ENCODE data around the gene ARHGAP24. TPM values are rescaled to one million over a fixed set of nuclear protein-coding genes. Genes with fewer than 3 reads are reported as not detected.

ARHGAP24 gene
- total and polyA plus RNA-seq, 2 donors (not counting 3 experiments of a cell fraction or from before 2014, with no cell fraction given): 52.1 to 79.4 TPM

DNA sequence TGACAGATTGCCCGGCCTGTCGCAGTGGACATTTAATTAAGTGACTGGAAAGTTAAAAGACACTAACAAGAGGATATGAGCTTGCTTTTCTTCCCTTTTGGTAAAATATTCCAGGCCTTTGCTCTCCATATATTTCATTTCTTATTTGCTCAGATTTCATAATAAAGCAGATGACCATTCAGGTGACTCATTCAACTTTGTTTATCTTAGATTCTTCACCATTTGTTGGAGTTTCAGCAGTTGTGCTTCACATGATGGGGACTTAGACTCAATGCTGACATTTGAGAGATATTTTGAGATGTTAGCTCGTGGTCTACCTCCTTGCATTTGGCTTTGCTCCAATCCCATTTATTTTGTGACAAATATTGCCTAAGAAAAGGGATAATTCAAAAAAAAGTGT, 312.2 kb downstream of the ARHGAP24 start:
- BruUV-seq (replicated peaks): no TSS peak
- Histone ChIP-seq H3K9me3 (replicated peaks; ENCODE audit: control insufficient read depth, insufficient read depth, low read length) (no peaks in the 10 kb centered on the region), H3K79me2 (ENCODE audit: control insufficient read depth, insufficient read depth, low read length) (peaks cover 100% of the 10 kb centered on the region), H3K9ac (replicated peaks; ENCODE audit: extremely low read depth, insufficient read depth, low read length) (no peak overlapping the region), H4K20me1 (replicated peaks; ENCODE audit: control insufficient read depth, extremely low read depth, insufficient read depth, low read length) (no peaks in the 10 kb centered on the region), H3K9me1 (replicated peaks; ENCODE audit: control insufficient read depth, extremely low read depth, insufficient read depth, low read length) (no peaks in the 10 kb centered on the region), H3K27ac (ENCODE audit: insufficient read depth, low read depth, low read length) (peak overlapping the region; percentile 67), H3K27me3 (ENCODE audit: control insufficient read depth in 2 of 2, insufficient read depth in 2 of 2, low read length in 2 of 2) (no peaks in the 10 kb centered on the region), H3K4me2 (ENCODE audit: insufficient read depth, low read length) (peak overlapping the region; percentile 57), H3K4me1 (ENCODE audit: control insufficient read depth, extremely low read depth, insufficient read depth, low read length) (peaks cover 98% of the 10 kb centered on the region), H3K4me3 (replicated peaks in 1 of 3; ENCODE audit: insufficient read depth in 1 of 3, low read depth in 1 of 3, low read length in 3 of 3) (no peak overlapping the region), H3K36me3 (ENCODE audit: control insufficient read depth in 2 of 2, extremely low read depth in 1 of 2, insufficient read depth in 2 of 2, low read length in 2 of 2) (no peaks in the 10 kb centered on the region), H2AFZ (ENCODE audit: low read depth, low read length) (no peak overlapping the region)
- DNase-seq (ENCODE audit: low read depth, low spot score) (peak; percentile 81), FAIRE-seq (no peak)
- ChIA-PET CTCF (interaction anchor here (1.0 to 3.2 kb wide), 5 partner anchors 10 to 31 kb away, joined by 3 to 26 read pairs (median 3); no protein-coding TSS in a partner anchor), POLR2A (no interaction called here)
- intact Hi-C loops (cut with micrococcal nuclease): no loop called here
- dilution Hi-C loops (cut with MboI; ENCODE audit: extremely low pct_ligation_motif_present, low sequenced_read_pairs): no loop called here
- TF ChIP-seq MAX (IDR thresholded peaks at IDR 0.05; ENCODE audit: insufficient read depth, insufficient read length) (no peak), JUN (IDR thresholded peaks at IDR 0.05; ENCODE audit: borderline replicate concordance, insufficient read depth, insufficient read length, low read depth) (peak; percentile 73), FOS (IDR thresholded peaks at IDR 0.05; ENCODE audit: borderline replicate concordance, insufficient read depth, low read length) (peak; percentile 87), GATA2 (IDR thresholded peaks at IDR 0.05; ENCODE audit: insufficient read depth, insufficient read length, low read depth, low read length) (no peak), POLR2AphosphoS5 (IDR thresholded peaks at IDR 0.05; ENCODE audit: insufficient read depth, low read depth, low read length) (no peak)
- TF ChIP-seq, protein P1, sequence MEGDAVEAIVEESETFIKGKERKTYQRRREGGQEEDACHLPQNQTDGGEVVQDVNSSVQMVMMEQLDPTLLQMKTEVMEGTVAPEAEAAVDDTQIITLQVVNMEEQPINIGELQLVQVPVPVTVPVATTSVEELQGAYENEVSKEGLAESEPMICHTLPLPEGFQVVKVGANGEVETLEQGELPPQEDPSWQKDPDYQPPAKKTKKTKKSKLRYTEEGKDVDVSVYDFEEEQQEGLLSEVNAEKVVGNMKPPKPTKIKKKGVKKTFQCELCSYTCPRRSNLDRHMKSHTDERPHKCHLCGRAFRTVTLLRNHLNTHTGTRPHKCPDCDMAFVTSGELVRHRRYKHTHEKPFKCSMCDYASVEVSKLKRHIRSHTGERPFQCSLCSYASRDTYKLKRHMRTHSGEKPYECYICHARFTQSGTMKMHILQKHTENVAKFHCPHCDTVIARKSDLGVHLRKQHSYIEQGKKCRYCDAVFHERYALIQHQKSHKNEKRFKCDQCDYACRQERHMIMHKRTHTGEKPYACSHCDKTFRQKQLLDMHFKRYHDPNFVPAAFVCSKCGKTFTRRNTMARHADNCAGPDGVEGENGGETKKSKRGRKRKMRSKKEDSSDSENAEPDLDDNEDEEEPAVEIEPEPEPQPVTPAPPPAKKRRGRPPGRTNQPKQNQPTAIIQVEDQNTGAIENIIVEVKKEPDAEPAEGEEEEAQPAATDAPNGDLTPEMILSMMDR (IDR thresholded peaks at IDR 0.05; ENCODE audit: extremely low read depth in 1 of 2, insufficient read depth in 1 of 2, low read depth in 1 of 2, low read length in 2 of 2): no peak

Data from endothelial cell of umbilical vein (primary cell).